GM23338 (cell line): Measurements from ENCODE around the gene SURF1.
A peak's percentile ranks its signal among the peaks of the same experiment; 100 is the strongest.

ENCODE experiments used
- CTCF ChIP-seq, 2 experiments: fragments of 200-600 bp in 1 of 2; sonication (generic) in 1 of 2; conservative IDR thresholded peaks; 2 replicates each; pipeline versions ENCODE4 v1.5.1 to v1.6.1; 2016 to 2017; ENCODE audit warnings: antibody characterized with exemption in 2 of 2, low read depth in 2 of 2, mild to moderate bottlenecking in 2 of 2, moderate library complexity in 1 of 2
- EZH2phosphoT487 ChIP-seq: fragments of 200-600 bp; sonication (generic); IDR thresholded peaks from one replicate; pipeline ENCODE4 v1.8.1; 2018; ENCODE audit warnings: antibody characterized with exemption; ENCODE audit not compliant: unreplicated experiment

GRCh38 chr9:133403766-133404453 is 47.6 kb upstream of the SURF1 start:
- no peak for TF ChIP-seq EZH2phosphoT487
- TF ChIP-seq CTCF (conservative IDR thresholded peaks at IDR 0.05; ENCODE audit: low read depth in 2 of 2): peak; percentile 67 to 83
